Body of pancreas (tissue), 4 donors: ENCODE results near the gene PHLDB3.

ENCODE experiments used
- CTCF ChIP-seq, 7 experiments: fragments of 450-650 bp in 4 of 7; fragments of 200-600 bp in 3 of 7; sonication (generic) in 3 of 7; IDR thresholded peaks; one replicate each; pipeline ENCODE4 v1.5.1; 2016 to 2019; ENCODE audit warnings: antibody characterized with exemption in 7 of 7
- POLR2A ChIP-seq, 3 donors: fragments of 450-650 bp; IDR thresholded peaks; one replicate each; pipeline ENCODE4 v1.6.1; 2016; ENCODE audit warnings: antibody characterized with exemption in 3 of 3, mild to moderate bottlenecking in 2 of 3

GRCh38 chr19:43552616-43553015, 48.1 kb upstream of the PHLDB3 start:
- TF ChIP-seq POLR2A (IDR thresholded peaks at IDR 0.05), result no peak
- no peak for TF ChIP-seq CTCF (IDR thresholded peaks at IDR 0.05)
